Measurements from ENCODE around the gene POLA1. TPM values are rescaled to one million over a fixed set of nuclear protein-coding genes. Genes with fewer than 3 reads are reported as not detected.

The POLA1 gene
- polyA plus RNA-seq, 1 donor from 2014 or later = 5.8 TPM

- no peak overlapping the region for H3K27ac ChIP-seq (ENCODE audit: low read length)
- no peaks in the 10 kb centered on the region for H3K79me2 ChIP-seq (replicated peaks; ENCODE audit: insufficient read depth, low read length)
- no peaks in the 10 kb centered on the region for H4K20me1 ChIP-seq (ENCODE audit: insufficient read depth)
- TF ChIP-seq, protein P1, sequence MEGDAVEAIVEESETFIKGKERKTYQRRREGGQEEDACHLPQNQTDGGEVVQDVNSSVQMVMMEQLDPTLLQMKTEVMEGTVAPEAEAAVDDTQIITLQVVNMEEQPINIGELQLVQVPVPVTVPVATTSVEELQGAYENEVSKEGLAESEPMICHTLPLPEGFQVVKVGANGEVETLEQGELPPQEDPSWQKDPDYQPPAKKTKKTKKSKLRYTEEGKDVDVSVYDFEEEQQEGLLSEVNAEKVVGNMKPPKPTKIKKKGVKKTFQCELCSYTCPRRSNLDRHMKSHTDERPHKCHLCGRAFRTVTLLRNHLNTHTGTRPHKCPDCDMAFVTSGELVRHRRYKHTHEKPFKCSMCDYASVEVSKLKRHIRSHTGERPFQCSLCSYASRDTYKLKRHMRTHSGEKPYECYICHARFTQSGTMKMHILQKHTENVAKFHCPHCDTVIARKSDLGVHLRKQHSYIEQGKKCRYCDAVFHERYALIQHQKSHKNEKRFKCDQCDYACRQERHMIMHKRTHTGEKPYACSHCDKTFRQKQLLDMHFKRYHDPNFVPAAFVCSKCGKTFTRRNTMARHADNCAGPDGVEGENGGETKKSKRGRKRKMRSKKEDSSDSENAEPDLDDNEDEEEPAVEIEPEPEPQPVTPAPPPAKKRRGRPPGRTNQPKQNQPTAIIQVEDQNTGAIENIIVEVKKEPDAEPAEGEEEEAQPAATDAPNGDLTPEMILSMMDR (IDR thresholded peaks at IDR 0.05; ENCODE audit: poor library complexity, severe bottlenecking) = no peak
- TF ChIP-seq EP300 (conservative IDR thresholded peaks at IDR 0.05; ENCODE audit: poor library complexity, severe bottlenecking) (no peak), SMC3 (conservative IDR thresholded peaks at IDR 0.05; ENCODE audit: poor library complexity) (no peak), EZH2 (IDR thresholded peaks at IDR 0.05; ENCODE audit: borderline replicate concordance, insufficient read depth, low read length, poor library complexity, severe bottlenecking) (no peak), RAD21 (conservative IDR thresholded peaks at IDR 0.05) (no peak), POLR2AphosphoS5 (IDR thresholded peaks at IDR 0.05) (no peak), TAF1 (IDR thresholded peaks at IDR 0.05; ENCODE audit: low read depth) (no peak), REST (IDR thresholded peaks at IDR 0.05; ENCODE audit: borderline replicate concordance) (no peak), MXI1 (conservative IDR thresholded peaks at IDR 0.05; ENCODE audit: poor library complexity, severe bottlenecking) (no peak)
- no peak overlapping the region for H3K4me3 ChIP-seq (ENCODE audit: low read length)
- H3K9me3 ChIP-seq (ENCODE audit: low read length) = no peaks in the 10 kb centered on the region
- no peaks in the 10 kb centered on the region for H3F3A ChIP-seq (ENCODE audit: insufficient read depth, low read length, poor library complexity, severe bottlenecking)
- no peak overlapping the region for H2AFZ ChIP-seq (ENCODE audit: low read depth, low read length)
- no peaks in the 10 kb centered on the region for H3K27me3 ChIP-seq (ENCODE audit: insufficient read depth, low read depth, low read length)
- H3K9ac ChIP-seq (ENCODE audit: low read length) = no peak overlapping the region
- no peak overlapping the region for H3K4me2 ChIP-seq (ENCODE audit: low read length)
- H3K9me2 ChIP-seq (ENCODE audit: insufficient read depth, low read length) = no peaks in the 10 kb centered on the region
- no peaks in the 10 kb centered on the region for H3K36me3 ChIP-seq (ENCODE audit: insufficient read depth, low read length)
Observed at GRCh38 chrX:24718771-24719170, 25.1 kb downstream of the POLA1 start.

DNA sequence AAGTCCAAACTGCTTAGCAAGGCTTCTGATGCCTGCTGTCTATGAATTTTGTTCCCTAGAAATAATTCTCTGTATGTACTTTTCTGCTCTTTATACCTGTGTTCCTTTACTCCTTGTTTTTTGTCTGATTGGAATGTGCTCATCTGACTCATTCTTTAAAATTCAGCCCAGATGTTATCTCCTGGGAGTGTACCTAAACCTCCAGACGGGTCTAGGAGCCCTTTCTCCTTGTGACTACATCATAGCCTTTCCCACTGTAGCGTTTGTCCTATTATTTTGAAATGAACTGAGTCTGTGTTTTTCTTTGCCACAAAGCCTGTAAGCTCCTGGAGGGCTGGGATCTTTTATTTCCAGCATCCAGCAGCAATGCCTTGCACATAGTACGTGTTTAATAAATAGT is 26.3 kb downstream of the POLA1 start:
- Histone ChIP-seq H3K9me2 (ENCODE audit: insufficient read depth, low read length) (no peaks in the 10 kb centered on the region), H4K20me1 (ENCODE audit: insufficient read depth) (no peaks in the 10 kb centered on the region), H3K27me3 (ENCODE audit: insufficient read depth, low read depth, low read length) (no peaks in the 10 kb centered on the region), H3K9ac (ENCODE audit: low read length) (no peak overlapping the region), H3K27ac (ENCODE audit: low read length) (no peak overlapping the region), H3K9me3 (ENCODE audit: low read length) (no peaks in the 10 kb centered on the region), H3K79me2 (replicated peaks; ENCODE audit: insufficient read depth, low read length) (no peaks in the 10 kb centered on the region), H3F3A (ENCODE audit: insufficient read depth, low read length, poor library complexity, severe bottlenecking) (no peaks in the 10 kb centered on the region), H3K4me2 (ENCODE audit: low read length) (no peak overlapping the region), H3K36me3 (ENCODE audit: insufficient read depth, low read length) (no peaks in the 10 kb centered on the region), H3K4me3 (ENCODE audit: low read length) (no peak overlapping the region), H2AFZ (ENCODE audit: low read depth, low read length) (no peak overlapping the region)
- TF ChIP-seq RAD21 (conservative IDR thresholded peaks at IDR 0.05) (no peak), SMC3 (conservative IDR thresholded peaks at IDR 0.05; ENCODE audit: poor library complexity) (no peak), TAF1 (IDR thresholded peaks at IDR 0.05; ENCODE audit: low read depth) (no peak)

DNA sequence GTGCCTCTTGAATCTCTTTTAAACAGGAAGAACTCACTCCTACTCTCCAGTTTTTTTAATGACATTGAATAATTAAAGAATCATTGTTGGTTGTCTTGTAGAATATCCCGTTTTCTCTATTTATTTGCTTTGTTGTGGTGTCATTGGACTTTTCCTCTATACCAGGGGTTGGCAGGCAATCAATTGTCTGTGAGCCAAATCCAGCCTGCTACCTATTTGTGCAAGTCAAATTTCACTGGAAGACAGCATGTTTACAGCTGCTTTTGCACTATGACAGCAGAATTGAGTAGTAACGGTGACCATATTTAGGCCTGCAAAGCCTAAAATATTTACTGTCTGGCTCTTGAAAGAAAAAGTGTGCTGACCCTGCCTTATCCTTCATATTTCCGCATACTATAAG is 34.8 kb downstream of the POLA1 start:
- Histone ChIP-seq H3K9me2 (ENCODE audit: insufficient read depth, low read length) (no peaks in the 10 kb centered on the region), H3K9me3 (ENCODE audit: low read length) (no peaks in the 10 kb centered on the region), H3K4me3 (ENCODE audit: low read length) (no peak overlapping the region), H3K9ac (ENCODE audit: low read length) (no peak overlapping the region), H4K20me1 (ENCODE audit: insufficient read depth) (no peaks in the 10 kb centered on the region), H3K36me3 (ENCODE audit: insufficient read depth, low read length) (no peaks in the 10 kb centered on the region), H2AFZ (ENCODE audit: low read depth, low read length) (no peak overlapping the region), H3K27me3 (ENCODE audit: insufficient read depth, low read depth, low read length) (no peaks in the 10 kb centered on the region), H3K4me2 (ENCODE audit: low read length) (no peak overlapping the region), H3F3A (ENCODE audit: insufficient read depth, low read length, poor library complexity, severe bottlenecking) (no peaks in the 10 kb centered on the region), H3K79me2 (replicated peaks; ENCODE audit: insufficient read depth, low read length) (no peaks in the 10 kb centered on the region), H3K27ac (ENCODE audit: low read length) (no peak overlapping the region)
- TF ChIP-seq, protein P1 (IDR thresholded peaks at IDR 0.05; ENCODE audit: poor library complexity, severe bottlenecking) = no peak
- TF ChIP-seq TAF1 (IDR thresholded peaks at IDR 0.05; ENCODE audit: low read depth) (no peak), POLR2AphosphoS5 (IDR thresholded peaks at IDR 0.05) (no peak), MXI1 (conservative IDR thresholded peaks at IDR 0.05; ENCODE audit: poor library complexity, severe bottlenecking) (no peak), EZH2 (IDR thresholded peaks at IDR 0.05; ENCODE audit: borderline replicate concordance, insufficient read depth, low read length, poor library complexity, severe bottlenecking) (no peak), RAD21 (conservative IDR thresholded peaks at IDR 0.05) (no peak), EP300 (conservative IDR thresholded peaks at IDR 0.05; ENCODE audit: poor library complexity, severe bottlenecking) (no peak), SMC3 (conservative IDR thresholded peaks at IDR 0.05; ENCODE audit: poor library complexity) (no peak), REST (IDR thresholded peaks at IDR 0.05; ENCODE audit: borderline replicate concordance) (no peak)
